Spleen (tissue), 11 donors: Measurements from ENCODE around the gene NDST3. TPM values are rescaled to one million over a fixed set of nuclear protein-coding genes. Genes with fewer than 3 reads are reported as not detected.

ENCODE experiments used
- DNase-seq: peaks from one replicate; pipeline ENCODE4 v3.0.0-alpha.2; 2020
- H3K27ac ChIP-seq, 8 donors: fragments of 200-600 bp; sonication (generic) in 7 of 8; 1 replicate in 4 of 8; 2 replicates in 4 of 8; pipeline versions ENCODE4 v1.5.0 to v1.8.0; 2016 to 2021; ENCODE audit warnings: inconsistent platforms in 4 of 8, mild to moderate bottlenecking in 4 of 8, moderate library complexity in 1 of 8
- H3K27me3 ChIP-seq, 7 donors: fragments of 200-600 bp; sonication (generic) in 6 of 7; replicated peaks in 1 of 7; 1 replicate in 4 of 7; 2 replicates in 3 of 7; pipeline versions ENCODE4 v1.5.0 to v1.8.0; 2016 to 2021; ENCODE audit warnings: inconsistent platforms in 3 of 7, mild to moderate bottlenecking in 1 of 7
- H3K36me3 ChIP-seq, 6 donors: fragments of 200-600 bp; sonication (generic) in 5 of 6; 1 replicate in 4 of 6; 2 replicates in 2 of 6; pipeline versions ENCODE4 v1.5.0 to v1.8.0; 2016 to 2021; ENCODE audit warnings: inconsistent platforms in 2 of 6
- H3K4me1 ChIP-seq, 6 donors: fragments of 200-600 bp; sonication (generic) in 5 of 6; 1 replicate in 3 of 6; 2 replicates in 3 of 6; pipeline versions ENCODE4 v1.5.0 to v1.8.0; 2016 to 2021; ENCODE audit warnings: inconsistent platforms in 3 of 6
- H3K4me3 ChIP-seq, 8 donors: fragments of 200-600 bp; sonication (generic) in 7 of 8; 1 replicate in 4 of 8; 2 replicates in 4 of 8; pipeline versions ENCODE4 v1.5.0 to v1.8.0; 2016 to 2021; ENCODE audit warnings: inconsistent platforms in 4 of 8, mild to moderate bottlenecking in 4 of 8, moderate library complexity in 2 of 8
- H3K9me3 ChIP-seq, 8 donors: fragments of 200-600 bp; sonication (generic) in 7 of 8; 1 replicate in 4 of 8; 2 replicates in 4 of 8; pipeline versions ENCODE4 v1.5.0 to v1.8.0; 2016 to 2021; ENCODE audit warnings: inconsistent platforms in 4 of 8
- CTCF ChIP-seq, 11 experiments: fragments of 200-600 bp in 7 of 11; fragments of 450-650 bp in 4 of 11; sonication (generic) in 4 of 11; IDR thresholded peaks in 8 of 11; conservative IDR thresholded peaks in 3 of 11; 1 replicate in 7 of 11; 2 replicates in 4 of 11; pipeline versions ENCODE4 v1.4.0 to v1.8.0; 2016 to 2021; ENCODE audit warnings: antibody characterized with exemption in 11 of 11, inconsistent platforms in 4 of 11, mild to moderate bottlenecking in 1 of 11
- POLR2A ChIP-seq, 3 donors: fragments of 450-650 bp; IDR thresholded peaks; one replicate each; pipeline ENCODE4 v1.5.1; 2017; ENCODE audit warnings: antibody characterized with exemption in 3 of 3, mild to moderate bottlenecking in 1 of 3
- POLR2AphosphoS5 ChIP-seq, 3 donors: sonication (generic); formaldehyde crosslinking; IDR thresholded peaks; one replicate each; pipeline ENCODE4 v1.5.1; 2017; ENCODE audit warnings: antibody characterized with exemption in 3 of 3
- WGBS, 5 donors: extraction: QIAGEN DNeasy Blood & Tissue Kit in 3 of 5; methylation state at CpG; one replicate each; pipeline versions ENCODE4 v1.1.5 to v1.1.7; 2013 to 2018; 5-methylcytosine and 5-hydroxymethylcytosine counted together
- intact Hi-C: fragments of 100-400 bp; cut with DNase I; formaldehyde crosslinking; loops from one replicate; pipeline ENCODE4 v1.15.0; 2023; ENCODE audit warnings: low total_unique reads
- polyA plus RNA-seq, 3 donors: library from polyadenylated mRNA; stranded (reverse); fragments of 200-250 nt; gene quantifications; one replicate each; pipeline ENCODE4 v1.2.1, GENCODE V29; 2013
- total RNA-seq, 7 donors: library from RNA; depleted of rRNA in 3 of 7; stranded (reverse); fragments of >200 nt in 3 of 7; fragmentation: NEBNext Ultra II Directional in 4 of 7; extraction: Animal tissue kit (Norgen Biotek cat#: 25700) in 4 of 7; gene quantifications; one replicate each; pipeline versions ENCODE4 v1.1.0 to v1.2.1, GENCODE V29; 2016 to 2021
- donor health status: healthy with polysubstance abuse.
- donor health status: DM: no; HTN: no; CAD: no; lungs with moderate emphysema.
- donor health status: DM: no; HTN: no; CAD: no.
- donor health status: Bipolar disorder and iron deficiency.
- donor health status: healthy.
- donor health status: DM: no; HTN: no; CAD: no.
- donor health status: DM: yes; HTN: yes; CAD: no.

NDST3 gene
- total and polyA plus RNA-seq, 10 donors: 0.24 to 21.9 (median 5.7) TPM

DNA sequence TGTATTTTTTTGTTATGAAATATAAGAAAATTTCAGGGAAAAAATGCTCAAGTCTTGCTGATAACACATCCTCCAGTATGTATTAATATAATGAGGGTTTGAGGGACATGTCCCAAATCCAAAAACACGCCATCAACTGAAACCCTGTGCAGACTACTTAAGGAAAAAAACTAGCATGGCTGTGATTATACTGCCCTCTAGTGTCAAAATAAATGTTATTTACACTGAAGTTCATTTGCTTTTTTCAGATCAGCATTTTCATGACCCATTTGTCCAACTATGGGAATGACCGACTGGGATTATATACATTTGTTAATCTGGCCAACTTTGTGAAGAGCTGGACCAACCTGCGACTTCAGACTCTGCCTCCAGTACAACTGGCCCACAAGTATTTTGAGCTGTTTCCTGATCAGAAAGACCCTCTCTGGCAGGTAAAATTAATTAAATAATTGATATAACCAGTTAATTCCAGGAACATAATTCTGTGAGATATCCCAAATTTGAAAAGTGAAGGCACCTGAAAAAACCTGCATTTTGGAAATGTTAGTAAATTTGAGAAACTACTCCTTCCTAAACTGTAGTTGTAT is 190.1 kb downstream of the NDST3 start:
- WGBS, 5 donors: 11 to 24% (median 17%) methylated on average over 3 of the region's 3 CpGs
- peaks cover 0 to 5% (median 0%) of the 10 kb centered on the region in 7 donors for H3K27me3 ChIP-seq
- H3K9me3 ChIP-seq: no peaks in the 10 kb centered on the region
- H3K4me3 ChIP-seq: no peak overlapping the region
- H3K36me3 ChIP-seq: no peaks in the 10 kb centered on the region
- DNase-seq: no peak
- H3K4me1 ChIP-seq: peaks cover 0 to 4% (median 0%) of the 10 kb centered on the region in 6 donors
- H3K27ac ChIP-seq: no peak overlapping the region
- TF ChIP-seq POLR2AphosphoS5 (IDR thresholded peaks at IDR 0.05) (no peak), CTCF (IDR thresholded peaks at IDR 0.05 in 8 of 11, conservative IDR thresholded peaks at IDR 0.05 in 3 of 11) (peak in 8 of 11 experiments; percentile 23 to 57 (median 48)), POLR2A (IDR thresholded peaks at IDR 0.05) (no peak)
- intact Hi-C loops: no loop called here

- intact Hi-C loops: no loop called here
- 76 to 93% (median 90%) methylated on average over 4 of the region's 4 CpGs for WGBS, 5 donors
- Histone ChIP-seq H3K27me3 (peaks cover 0 to 5% (median 0%) of the 10 kb centered on the region in 7 donors), H3K27ac (no peak overlapping the region), H3K4me1 (peaks cover 0 to 4% (median 0%) of the 10 kb centered on the region in 6 donors), H3K4me3 (no peak overlapping the region), H3K36me3 (no peaks in the 10 kb centered on the region), H3K9me3 (no peaks in the 10 kb centered on the region)
- TF ChIP-seq POLR2A (IDR thresholded peaks at IDR 0.05): no peak
- no peak for TF ChIP-seq POLR2AphosphoS5 (IDR thresholded peaks at IDR 0.05)
- no peak for TF ChIP-seq CTCF (IDR thresholded peaks at IDR 0.05 in 8 of 11, conservative IDR thresholded peaks at IDR 0.05 in 3 of 11)
- no peak for DNase-seq
Observed at GRCh38 chr4:118225511-118225910, 191.2 kb downstream of the NDST3 start.

DNA sequence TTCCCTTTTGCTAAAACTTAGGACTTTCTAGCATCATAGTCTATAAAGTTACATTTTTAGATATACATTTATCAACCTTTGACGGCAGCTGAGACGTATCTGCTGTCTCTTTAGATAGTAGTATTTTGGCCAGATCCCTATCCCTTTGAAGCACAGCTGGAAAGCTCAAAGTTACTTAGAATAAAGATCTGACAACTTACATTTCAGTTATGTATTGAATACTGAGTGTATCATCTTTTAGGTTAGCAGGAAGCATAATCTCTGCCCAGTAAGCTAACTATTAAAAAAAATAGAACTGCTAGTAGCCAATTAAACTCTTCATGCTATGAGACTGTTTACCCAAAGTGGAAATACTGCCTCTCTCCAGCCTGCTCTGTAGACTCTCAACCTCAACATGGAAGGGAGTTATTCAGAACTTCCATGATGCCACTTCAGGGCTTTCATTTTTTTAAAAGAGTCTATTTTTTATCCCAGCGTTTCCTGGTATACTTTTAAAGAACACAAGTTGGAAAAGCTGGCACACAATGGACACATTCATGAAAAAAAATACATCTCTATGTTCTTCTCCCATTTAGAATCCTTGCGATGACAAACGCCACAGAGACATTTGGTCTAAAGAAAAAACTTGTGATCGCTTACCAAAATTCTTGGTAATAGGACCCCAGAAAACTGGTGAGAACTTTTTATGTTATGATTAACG is 192.2 kb downstream of the NDST3 start:
- 78 to 81% (median 80%) methylated on average over 7 of the region's 7 CpGs for WGBS, 5 donors
- no peaks in the 10 kb centered on the region for H3K9me3 ChIP-seq
- intact Hi-C loops: no loop called here
- H3K27ac ChIP-seq: no peak overlapping the region
- DNase-seq: no peak
- H3K27me3 ChIP-seq: peaks cover 0 to 5% (median 0%) of the 10 kb centered on the region in 7 donors
- H3K36me3 ChIP-seq: no peaks in the 10 kb centered on the region
- H3K4me3 ChIP-seq: no peak overlapping the region
- peaks cover 0 to 4% (median 0%) of the 10 kb centered on the region in 6 donors for H3K4me1 ChIP-seq
- no peak for TF ChIP-seq POLR2A (IDR thresholded peaks at IDR 0.05)
- no peak for TF ChIP-seq CTCF (IDR thresholded peaks at IDR 0.05 in 8 of 11, conservative IDR thresholded peaks at IDR 0.05 in 3 of 11)
- TF ChIP-seq POLR2AphosphoS5 (IDR thresholded peaks at IDR 0.05): no peak

- Histone ChIP-seq H3K9me3 (no peaks in the 10 kb centered on the region), H3K27ac (no peak overlapping the region), H3K4me1 (no peaks in the 10 kb centered on the region), H3K27me3 (no peaks in the 10 kb centered on the region), H3K4me3 (no peak overlapping the region), H3K36me3 (no peaks in the 10 kb centered on the region)
- TF ChIP-seq POLR2AphosphoS5 (IDR thresholded peaks at IDR 0.05) (no peak), CTCF (IDR thresholded peaks at IDR 0.05 in 8 of 11, conservative IDR thresholded peaks at IDR 0.05 in 3 of 11) (no peak), POLR2A (IDR thresholded peaks at IDR 0.05) (no peak)
- DNase-seq: no peak
- 89 to 96% (median 95%) methylated on average over 1 of the region's 1 CpG for WGBS, 5 donors
- intact Hi-C loops: no loop called here
Observed at GRCh38 chr4:118235566-118236120, 201.4 kb downstream of the NDST3 start.
